GM21360 (cell line): ENCODE measurements around the gene JAK2.

ENCODE experiments used
- ATAC-seq: cut with Tn5 transposase; IDR thresholded peaks from one replicate; pipeline ENCODE4 v1.9.1; 2021; ENCODE audit warnings: mild to moderate bottlenecking, moderate library complexity; ENCODE audit not compliant: unreplicated experiment

JAK2 gene

GRCh38 chr9:5122516-5122915, 137.4 kb downstream of the JAK2 start:
- no peak for ATAC-seq

- ATAC-seq = no peak
Measured at GRCh38 chr9:5140151-5140550, 155.1 kb downstream of the JAK2 start.

- ATAC-seq = no peak
Measured at GRCh38 chr9:5144217-5144616, 159.1 kb downstream of the JAK2 start.

- ATAC-seq = no peak
Measured at GRCh38 chr9:5146241-5146640, 161.2 kb downstream of the JAK2 start.
